ENCODE results near the gene REEP1.

DNA sequence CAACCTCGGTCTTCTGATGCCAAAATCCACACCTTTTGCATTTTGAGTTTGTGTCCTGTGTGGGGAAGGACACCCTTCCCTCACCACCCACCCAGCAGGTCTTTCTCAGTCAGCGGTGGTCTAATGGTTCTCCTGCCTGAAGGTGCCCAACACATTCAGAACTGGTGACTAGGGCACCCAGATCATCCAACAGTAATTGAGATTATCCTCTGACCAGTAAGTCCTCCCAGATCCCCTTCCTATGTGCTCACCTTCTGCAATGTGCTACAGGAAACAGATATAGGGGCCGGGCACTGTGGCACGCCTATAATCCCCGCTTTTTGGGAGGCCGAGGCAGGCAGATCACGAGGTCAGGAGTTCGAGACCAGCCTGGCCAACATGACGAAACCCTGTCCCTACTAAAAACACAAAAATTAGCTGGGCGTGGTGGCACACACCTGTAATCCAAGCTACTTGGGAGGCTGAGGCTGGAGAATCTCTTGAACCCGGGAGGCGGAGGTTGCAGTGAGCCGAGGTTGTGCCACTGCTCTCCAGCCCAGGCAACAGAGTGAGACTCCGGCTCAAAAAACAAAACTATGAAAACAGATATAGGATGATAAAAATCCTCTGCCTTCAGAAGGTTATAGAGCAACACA lies 56.2 kb downstream of the REEP1 start:
- no peak for TF ChIP-seq POLR2A (IDR thresholded peaks at IDR 0.05; ENCODE audit: low read length)
- no peak for TF ChIP-seq GATA1 (IDR thresholded peaks at IDR 0.05; ENCODE audit: low read depth, low read length)
